Cerebellar cortex (tissue), 1 donor: ENCODE data around the gene KREMEN1.

ENCODE experiments used
- DNase-seq: peaks from one replicate; pipeline ENCODE4 v3.0.0-alpha.2; 2015; ENCODE audit warnings: low spot score

KREMEN1 gene

DNA sequence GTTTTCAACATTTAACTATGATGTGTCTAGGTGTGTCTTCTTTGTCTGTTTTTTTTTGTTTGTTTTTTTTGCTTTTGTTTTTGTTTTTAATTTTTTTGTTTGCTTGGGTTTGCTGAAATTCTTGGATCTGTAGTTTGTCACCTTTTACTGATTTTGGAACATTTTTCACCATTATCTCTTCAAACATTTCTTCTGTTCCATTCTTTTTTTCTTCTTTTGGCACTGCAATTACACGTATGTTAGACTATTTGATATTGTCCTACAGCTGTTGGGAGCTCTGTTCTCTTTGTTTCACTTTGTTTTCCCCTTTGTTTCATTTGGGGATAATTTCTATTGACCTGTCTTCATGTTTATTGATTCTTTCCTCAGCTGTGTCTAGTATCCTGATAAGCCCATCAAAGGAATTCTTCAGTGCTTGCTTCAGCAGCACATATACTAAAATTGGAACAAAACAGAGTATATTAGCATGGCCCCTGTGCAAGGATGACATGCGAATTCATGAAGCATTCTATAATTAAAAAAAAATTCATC is 60.8 kb downstream of the KREMEN1 start:
- DNase-seq, result no peak

- DNase-seq, result no peak
These were observed 61.6 kb downstream of the KREMEN1 start for GRCh38 chr22:29134448-29134847.

DNA sequence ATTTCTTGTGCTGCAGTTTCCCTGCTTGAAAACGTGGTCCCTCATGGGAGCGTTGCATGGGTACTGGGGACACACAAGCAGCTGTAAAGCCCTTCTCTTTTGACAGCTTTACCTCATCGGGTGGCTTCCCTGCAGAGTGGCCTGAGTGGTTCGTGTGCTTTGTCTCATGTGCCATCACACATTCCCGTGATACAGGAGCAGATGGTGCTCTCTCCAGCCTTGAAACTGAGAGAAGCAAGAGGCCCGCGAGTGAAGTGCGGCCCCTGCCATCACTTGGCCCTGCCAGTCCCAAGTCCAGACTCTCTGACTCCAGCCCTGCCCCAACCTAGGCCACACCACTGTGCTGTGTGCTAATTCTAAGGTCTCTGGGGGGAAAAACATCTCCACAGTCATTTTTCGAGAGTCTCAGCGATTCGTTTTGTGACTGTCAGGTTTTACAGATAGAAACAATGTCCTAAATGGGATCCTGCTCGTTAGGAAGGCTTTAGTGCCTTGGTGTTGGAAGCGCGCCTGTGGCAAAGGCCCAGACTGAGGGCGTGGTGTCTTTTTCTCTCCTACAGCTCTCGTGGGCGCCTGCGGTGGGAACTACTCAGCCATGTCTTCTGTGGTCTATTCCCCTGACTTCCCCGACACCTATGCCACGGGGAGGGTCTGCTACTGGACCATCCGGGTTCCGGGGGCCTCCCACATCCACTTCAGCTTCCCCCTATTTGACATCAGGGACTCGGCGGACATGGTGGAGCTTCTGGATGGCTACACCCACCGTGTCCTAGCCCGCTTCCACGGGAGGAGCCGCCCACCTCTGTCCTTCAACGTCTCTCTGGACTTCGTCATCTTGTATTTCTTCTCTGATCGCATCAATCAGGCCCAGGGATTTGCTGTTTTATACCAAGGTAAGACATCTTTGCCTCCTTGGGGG is 64.2 kb downstream of the KREMEN1 start:
- DNase-seq, result no peak

GRCh38 chr22:29138556-29139305 is 65.9 kb downstream of the KREMEN1 start:
- DNase-seq, result no peak

GRCh38 chr22:29139965-29140782 is 67.3 kb downstream of the KREMEN1 start:
- DNase-seq, result no peak

- DNase-seq, result no peak
These were observed 68.3 kb downstream of the KREMEN1 start for GRCh38 chr22:29141078-29141688.

DNA sequence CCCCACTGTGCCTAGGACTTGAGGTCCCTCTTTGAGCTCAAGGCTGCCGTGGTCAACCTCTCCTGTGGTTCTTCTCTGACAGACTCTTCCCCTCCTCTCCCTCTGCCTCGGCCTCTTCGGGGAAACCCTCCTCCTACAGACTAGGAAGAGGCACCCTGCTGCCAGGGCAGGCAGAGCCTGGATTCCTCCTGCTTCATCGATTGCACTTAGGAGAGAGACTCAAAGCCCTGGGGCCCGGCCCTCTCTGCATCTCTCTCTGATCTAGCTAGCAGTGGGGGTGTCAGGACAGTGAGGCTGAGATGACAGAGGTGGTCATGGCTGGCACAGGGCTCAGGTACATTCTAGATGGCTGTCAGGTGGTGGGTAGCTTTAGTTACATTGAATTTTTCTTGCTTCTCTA is 69.3 kb downstream of the KREMEN1 start:
- no peak for DNase-seq

DNA sequence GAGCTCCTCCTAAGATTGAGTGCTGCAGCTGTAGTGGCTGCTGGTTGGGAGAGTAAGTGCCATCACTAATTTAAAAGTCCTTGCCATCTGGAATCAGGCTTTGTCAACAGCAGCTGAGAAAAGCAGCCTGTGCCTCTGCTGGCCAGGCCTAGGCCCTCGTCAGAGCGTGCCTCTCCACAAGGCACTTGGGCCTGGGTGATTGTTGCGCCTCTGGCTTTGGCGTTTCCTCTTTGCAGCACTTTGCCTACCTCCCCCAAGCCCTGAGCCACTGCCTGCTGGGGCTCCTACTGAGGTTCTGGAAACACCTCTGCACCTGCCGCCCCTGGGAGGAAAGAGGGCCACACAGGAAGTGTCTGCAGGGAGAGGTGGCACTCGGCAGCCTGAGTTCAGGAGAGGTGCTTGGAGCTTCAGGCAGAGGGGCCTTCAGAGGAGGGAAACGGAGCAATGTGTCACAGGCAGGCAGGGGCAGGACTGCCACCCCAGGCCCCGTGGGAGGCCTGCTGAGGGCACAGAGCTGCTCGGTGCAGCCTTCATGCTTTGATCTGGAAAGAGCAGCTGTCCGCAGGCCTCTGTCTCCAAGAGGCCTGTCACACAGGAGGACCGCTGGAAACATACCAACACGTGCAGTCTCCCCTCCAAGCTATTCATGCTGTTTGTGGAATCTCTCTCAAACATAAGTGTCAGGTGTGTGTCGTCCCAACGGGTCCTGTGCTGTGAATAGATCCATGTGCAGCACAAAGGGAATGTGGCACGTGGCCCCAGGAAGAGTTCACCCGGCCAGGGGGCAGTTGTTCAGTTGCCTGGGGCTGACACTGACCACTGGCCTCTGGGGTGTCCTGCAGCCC is 71.3 kb downstream of the KREMEN1 start:
- no peak for DNase-seq

- DNase-seq, result no peak
These were observed 71.9 kb downstream of the KREMEN1 start for GRCh38 chr22:29144786-29145160.

GRCh38 chr22:29145321-29146072 is 72.7 kb downstream of the KREMEN1 start:
- DNase-seq, result no peak

GRCh38 chr22:29146091-29146560 is 73.3 kb downstream of the KREMEN1 start:
- no peak for DNase-seq

- no peak for DNase-seq
These were observed 73.9 kb downstream of the KREMEN1 start for GRCh38 chr22:29146771-29147170.

GRCh38 chr22:29147331-29147899 is 74.6 kb downstream of the KREMEN1 start:
- DNase-seq, result no peak

GRCh38 chr22:29148036-29148435 is 75.2 kb downstream of the KREMEN1 start:
- DNase-seq, result no peak

- no peak for DNase-seq
These were observed 76.0 kb downstream of the KREMEN1 start for GRCh38 chr22:29148826-29149225.

GRCh38 chr22:29149841-29150555 is 77.2 kb downstream of the KREMEN1 start:
- DNase-seq, result peak; percentile 18

DNA sequence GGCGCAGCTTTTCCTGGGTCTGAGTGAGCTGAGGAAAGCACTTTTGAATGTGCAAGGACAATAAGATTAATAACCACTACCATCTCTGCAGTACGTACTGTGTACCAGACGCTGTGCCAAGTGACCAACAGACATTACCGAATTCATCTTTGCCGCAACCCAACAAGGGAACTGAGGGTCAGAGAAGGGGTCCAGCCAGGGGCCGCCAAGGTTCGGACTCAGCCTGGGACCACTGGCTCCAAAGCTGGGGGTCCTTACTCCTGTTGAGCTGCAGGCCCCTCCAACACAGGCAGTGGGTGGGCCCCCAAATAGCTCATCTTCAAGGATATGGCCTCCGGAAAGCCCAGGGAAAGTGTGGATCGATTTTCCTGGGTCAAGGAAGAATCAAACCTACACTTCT is 77.9 kb downstream of the KREMEN1 start:
- no peak for DNase-seq

GRCh38 chr22:29151316-29151715 is 78.5 kb downstream of the KREMEN1 start:
- no peak for DNase-seq
